Measurements from ENCODE around the gene ZBTB8B.
"Not testable (repeated sequence)": the region's sequence is repeated elsewhere in the genome, so short reads cannot be mapped to it uniquely, and the experiment has no call there.

The ZBTB8B gene

DNA sequence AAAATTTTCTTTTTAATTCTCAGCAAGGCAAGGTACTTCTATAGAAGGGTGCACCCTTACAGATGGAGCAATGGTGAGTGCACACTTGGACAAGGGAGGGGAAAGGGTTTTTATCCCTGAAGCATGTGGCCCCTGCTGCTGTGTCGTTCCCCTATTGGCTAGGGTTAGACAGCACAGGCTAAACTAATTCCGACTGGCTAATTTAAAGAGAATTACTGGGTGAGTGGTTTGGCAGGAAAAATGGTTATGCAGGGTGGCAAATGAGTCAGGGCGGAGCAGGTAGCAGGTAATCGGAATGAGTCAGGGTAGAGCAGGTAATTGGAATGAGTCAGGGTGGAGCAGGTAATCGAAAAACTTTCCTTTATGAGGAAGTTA, 15.4 kb upstream of the ZBTB8B start:
- not testable (repeated sequence) for DNase-seq; H3K4me1 Mint-ChIP-seq (ENCODE audit: low read depth in 2 of 2); H3K4me3 Mint-ChIP-seq; H3K9me3 Mint-ChIP-seq; H3K36me3 Mint-ChIP-seq (ENCODE audit: insufficient read depth); ATAC-seq (replicated peaks); H3K27ac Mint-ChIP-seq
- H3K27me3 Mint-ChIP-seq: peaks cover 30 to 53% of the 10 kb centered on the region in 2 donors

DNA sequence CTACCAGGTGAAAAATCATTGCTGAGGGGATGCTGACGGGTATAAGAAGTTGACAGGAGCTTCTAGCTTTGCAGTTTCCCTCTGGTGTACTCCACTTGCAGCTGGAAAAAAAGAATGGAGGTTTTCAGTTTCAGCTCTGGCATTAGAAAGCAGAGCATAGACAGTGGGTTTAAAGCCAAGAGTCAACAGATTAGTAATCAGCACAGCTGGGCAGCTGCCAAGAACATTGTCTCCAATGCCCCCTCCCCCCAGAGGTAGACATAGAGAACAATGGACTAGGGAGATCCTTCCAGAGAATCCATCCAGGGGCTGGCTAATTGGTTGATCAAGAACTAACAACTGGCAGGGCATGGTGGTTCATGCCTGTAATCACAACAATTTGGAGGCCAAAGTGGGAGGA, 10.1 kb upstream of the ZBTB8B start:
- peaks cover 3% of the 10 kb centered on the region for H3K36me3 Mint-ChIP-seq (ENCODE audit: insufficient read depth)
- no peak overlapping the region for H3K27ac Mint-ChIP-seq
- ATAC-seq (replicated peaks): no peak
- H3K4me3 Mint-ChIP-seq: no peak overlapping the region
- peaks cover 23 to 38% of the 10 kb centered on the region in 2 donors for H3K27me3 Mint-ChIP-seq
- no peaks in the 10 kb centered on the region for H3K4me1 Mint-ChIP-seq (ENCODE audit: low read depth in 2 of 2)
- DNase-seq: no peak
- H3K9me3 Mint-ChIP-seq: peaks cover 6 to 14% of the 10 kb centered on the region in 2 donors

- no peak for ATAC-seq (replicated peaks)
- Mint-ChIP-seq H3K4me3 (no peak overlapping the region), H3K4me1 (ENCODE audit: low read depth in 2 of 2) (no peaks in the 10 kb centered on the region), H3K27ac (no peak overlapping the region), H3K36me3 (ENCODE audit: insufficient read depth) (peaks cover 3% of the 10 kb centered on the region), H3K9me3 (peaks cover 6 to 12% of the 10 kb centered on the region in 2 donors), H3K27me3 (peaks cover 17 to 27% of the 10 kb centered on the region in 2 donors)
- no peak for DNase-seq
These were observed 8.9 kb upstream of the ZBTB8B start for GRCh38 chr1:32455958-32456357.

DNA sequence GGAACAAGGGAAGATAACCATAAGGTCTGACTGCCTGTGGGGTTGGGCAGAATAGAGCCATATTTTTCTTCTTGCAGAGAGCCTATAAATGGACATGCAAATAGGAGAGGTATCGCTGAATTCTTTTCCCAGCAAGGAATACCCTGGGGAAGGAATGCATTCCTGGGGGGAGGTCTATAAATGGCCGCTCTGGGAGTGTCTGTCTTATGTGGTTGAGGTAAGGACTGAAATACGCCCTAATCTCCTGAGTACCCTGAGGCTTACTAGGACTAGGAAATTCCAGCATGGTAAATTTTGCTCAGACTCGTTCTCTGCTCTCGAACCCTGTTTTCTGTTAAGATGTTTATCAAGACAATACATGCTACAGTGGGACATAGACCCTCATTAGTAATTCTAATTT, 6.1 kb upstream of the ZBTB8B start:
- H3K4me1 Mint-ChIP-seq (ENCODE audit: low read depth in 2 of 2); H3K36me3 Mint-ChIP-seq (ENCODE audit: insufficient read depth); ATAC-seq (replicated peaks): not testable (repeated sequence)

GRCh38 chr1:32462977-32463376, 1.9 kb upstream of the ZBTB8B start:
- peaks cover 13 to 14% of the 10 kb centered on the region in 2 donors for H3K4me1 Mint-ChIP-seq (ENCODE audit: low read depth in 2 of 2)

More for the DNA sequence above, 6.1 kb upstream of the ZBTB8B start:
- H3K27ac Mint-ChIP-seq, H3K4me3 Mint-ChIP-seq, DNase-seq: not testable (repeated sequence)
- peaks cover 32 to 45% of the 10 kb centered on the region in 2 donors for H3K27me3 Mint-ChIP-seq
- H3K9me3 Mint-ChIP-seq: peaks cover 6 to 12% of the 10 kb centered on the region in 2 donors

GRCh38 chr1:32464191-32464715, 619 bp upstream of the ZBTB8B start:
- Mint-ChIP-seq H3K36me3 (ENCODE audit: insufficient read depth) (peaks cover 2% of the 10 kb centered on the region), H3K9me3 (peaks cover 2 to 3% of the 10 kb centered on the region in 2 donors), H3K4me1 (ENCODE audit: low read depth in 2 of 2) (peaks cover 13 to 14% of the 10 kb centered on the region in 2 donors), H3K27ac (no peak overlapping the region), H3K4me3 (peak overlapping the region; percentile 61 to 73), H3K27me3 (peaks cover 64 to 79% of the 10 kb centered on the region in 2 donors)
- DNase-seq (no peak), ATAC-seq (replicated peaks) (peak; percentile 24)

More at GRCh38 chr1:32462977-32463376, 1.9 kb upstream of the ZBTB8B start:
- Mint-ChIP-seq H3K9me3 (peaks cover 6 to 12% of the 10 kb centered on the region in 2 donors), H3K27me3 (peaks cover 61 to 68% of the 10 kb centered on the region in 2 donors)
- not testable (repeated sequence) for H3K36me3 Mint-ChIP-seq (ENCODE audit: insufficient read depth); DNase-seq; H3K4me3 Mint-ChIP-seq; ATAC-seq (replicated peaks); H3K27ac Mint-ChIP-seq

- Mint-ChIP-seq H3K27me3 (peaks cover 65 to 81% of the 10 kb centered on the region in 2 donors), H3K4me1 (ENCODE audit: low read depth in 2 of 2) (peaks cover 13 to 14% of the 10 kb centered on the region in 2 donors), H3K4me3 (peak overlapping the region; percentile 40 to 73), H3K36me3 (ENCODE audit: insufficient read depth) (no peaks in the 10 kb centered on the region), H3K9me3 (no peaks in the 10 kb centered on the region), H3K27ac (no peak overlapping the region)
- DNase-seq (no peak), ATAC-seq (replicated peaks) (no peak)
These were observed 684 bp downstream of the ZBTB8B start for GRCh38 chr1:32465578-32465933.

DNA sequence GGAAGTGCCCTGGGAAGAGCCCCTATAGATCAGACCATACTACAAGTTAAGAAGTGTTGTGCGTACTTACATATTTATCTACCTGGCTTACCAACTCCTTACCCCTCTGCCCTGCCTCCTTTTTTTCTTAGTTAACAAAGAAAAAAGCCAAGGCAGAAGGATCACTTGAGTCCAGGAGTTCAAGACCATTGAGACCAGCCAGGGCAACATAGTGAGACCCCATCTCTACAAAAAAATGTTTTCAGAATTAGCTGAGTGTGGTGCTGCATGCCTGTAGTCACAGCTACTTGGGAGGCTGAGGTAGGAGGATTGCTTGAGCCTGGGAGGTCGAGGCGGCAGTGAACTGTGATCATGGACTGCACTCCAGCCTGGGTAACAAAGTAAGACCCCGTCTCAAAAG, 1.9 kb downstream of the ZBTB8B start:
- no peak overlapping the region for H3K4me3 Mint-ChIP-seq
- peaks cover 13 to 14% of the 10 kb centered on the region in 2 donors for H3K4me1 Mint-ChIP-seq (ENCODE audit: low read depth in 2 of 2)
- no peak overlapping the region for H3K27ac Mint-ChIP-seq
- DNase-seq: no peak
- H3K27me3 Mint-ChIP-seq: peaks cover 64 to 73% of the 10 kb centered on the region in 2 donors
- ATAC-seq (replicated peaks): no peak
- no peaks in the 10 kb centered on the region for H3K9me3 Mint-ChIP-seq
- H3K36me3 Mint-ChIP-seq (ENCODE audit: insufficient read depth): no peaks in the 10 kb centered on the region

GRCh38 chr1:32468791-32469190, 3.9 kb downstream of the ZBTB8B start:
- no peak for ATAC-seq (replicated peaks)
- H3K4me3 Mint-ChIP-seq: no peak overlapping the region
- H3K4me1 Mint-ChIP-seq (ENCODE audit: low read depth in 2 of 2): peaks cover 13 to 14% of the 10 kb centered on the region in 2 donors
- H3K27me3 Mint-ChIP-seq: peaks cover 54 to 57% of the 10 kb centered on the region in 2 donors
- H3K36me3 Mint-ChIP-seq (ENCODE audit: insufficient read depth): no peaks in the 10 kb centered on the region
- DNase-seq: no peak
- H3K9me3 Mint-ChIP-seq: no peaks in the 10 kb centered on the region
- H3K27ac Mint-ChIP-seq: no peak overlapping the region

DNA sequence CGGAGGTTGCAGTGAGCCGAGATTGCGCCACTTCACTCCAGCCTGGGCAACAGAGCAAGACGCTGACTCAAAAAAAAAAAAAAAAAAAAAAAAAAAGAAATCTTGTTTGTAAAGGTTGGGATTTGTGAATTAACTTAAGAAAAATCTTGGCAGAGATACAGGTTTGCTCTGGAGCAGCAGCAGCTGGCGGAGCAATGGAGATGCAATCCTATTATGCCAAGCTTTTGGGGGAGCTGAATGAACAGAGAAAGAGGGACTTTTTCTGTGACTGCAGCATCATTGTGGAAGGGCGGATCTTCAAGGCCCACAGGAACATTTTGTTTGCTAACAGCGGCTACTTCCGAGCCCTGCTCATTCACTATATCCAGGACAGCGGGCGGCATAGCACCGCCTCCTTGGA, 5.6 kb downstream of the ZBTB8B start:
- DNase-seq (no peak), ATAC-seq (replicated peaks) (no peak)
- Mint-ChIP-seq H3K27me3 (peaks cover 43 to 44% of the 10 kb centered on the region in 2 donors), H3K4me1 (ENCODE audit: low read depth in 2 of 2) (peaks cover 2 to 3% of the 10 kb centered on the region in 2 donors), H3K4me3 (no peak overlapping the region), H3K27ac (no peak overlapping the region), H3K9me3 (no peaks in the 10 kb centered on the region), H3K36me3 (ENCODE audit: insufficient read depth) (no peaks in the 10 kb centered on the region)

DNA sequence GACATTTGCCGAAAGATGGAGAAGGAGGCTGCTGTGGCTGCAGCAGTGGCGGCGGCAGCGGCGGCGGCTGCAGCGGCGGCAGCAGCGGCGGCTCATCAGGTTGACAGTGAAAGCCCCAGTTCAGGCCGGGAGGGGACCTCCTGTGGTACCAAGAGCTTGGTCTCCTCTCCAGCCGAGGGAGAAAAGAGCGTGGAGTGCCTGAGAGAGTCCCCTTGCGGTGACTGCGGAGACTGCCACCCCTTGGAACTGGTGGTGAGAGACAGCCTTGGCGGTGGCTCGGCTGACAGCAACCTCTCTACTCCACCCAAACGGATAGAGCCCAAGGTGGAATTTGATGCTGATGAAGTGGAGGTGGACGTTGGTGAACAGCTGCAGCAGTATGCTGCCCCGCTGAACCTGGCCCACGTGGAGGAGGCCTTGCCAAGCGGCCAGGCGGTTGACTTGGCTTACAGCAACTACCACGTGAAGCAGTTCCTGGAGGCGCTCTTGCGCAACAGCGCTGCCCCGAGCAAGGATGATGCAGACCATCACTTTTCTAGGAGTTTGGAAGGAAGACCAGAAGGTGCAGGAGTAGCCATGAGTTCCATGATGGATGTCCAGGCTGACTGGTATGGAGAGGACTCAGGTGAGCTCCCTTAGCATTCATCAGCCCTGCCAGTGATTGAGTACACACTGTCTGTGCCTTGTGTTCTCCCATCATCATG, 6.3 kb downstream of the ZBTB8B start:
- DNase-seq (no peak), ATAC-seq (replicated peaks) (no peak)
- Mint-ChIP-seq H3K4me3 (no peak overlapping the region), H3K36me3 (ENCODE audit: insufficient read depth) (no peaks in the 10 kb centered on the region), H3K4me1 (ENCODE audit: low read depth in 2 of 2) (no peaks in the 10 kb centered on the region), H3K27me3 (peaks cover 42 to 43% of the 10 kb centered on the region in 2 donors), H3K27ac (no peak overlapping the region), H3K9me3 (no peaks in the 10 kb centered on the region)

DNA sequence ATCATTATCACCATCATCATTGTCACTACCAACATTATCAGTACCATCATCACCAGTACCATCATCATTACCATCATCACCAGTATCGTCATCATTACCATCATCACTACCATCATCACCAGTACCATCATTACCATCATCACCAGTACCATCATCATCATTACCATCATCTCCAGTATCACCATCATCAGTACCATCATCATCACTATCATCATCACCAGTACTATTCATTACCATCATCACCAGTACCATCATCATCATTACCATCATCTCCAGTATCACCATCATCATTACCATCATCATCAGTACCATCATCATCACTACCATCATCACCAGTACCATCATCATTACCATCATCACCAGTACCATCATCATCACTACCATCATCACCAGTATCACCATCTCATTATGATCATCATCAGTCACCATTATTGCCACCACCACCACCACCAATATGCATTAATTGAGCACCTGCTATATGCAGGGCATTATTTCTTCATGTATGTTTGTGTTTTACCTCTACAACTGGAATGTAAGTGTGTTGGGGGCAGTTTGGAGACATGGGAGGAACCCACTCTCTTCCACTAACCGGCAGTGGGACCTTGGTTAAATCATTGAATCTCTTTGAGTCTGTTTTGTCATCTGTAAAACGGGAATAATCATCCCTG, 7.0 kb downstream of the ZBTB8B start:
- no peaks in the 10 kb centered on the region for H3K4me1 Mint-ChIP-seq (ENCODE audit: low read depth in 2 of 2)
- H3K27ac Mint-ChIP-seq: no peak overlapping the region
- peaks cover 39 to 43% of the 10 kb centered on the region in 2 donors for H3K27me3 Mint-ChIP-seq
- no peaks in the 10 kb centered on the region for H3K9me3 Mint-ChIP-seq
- no peak for ATAC-seq (replicated peaks)
- H3K4me3 Mint-ChIP-seq: no peak overlapping the region
- no peak for DNase-seq
- no peaks in the 10 kb centered on the region for H3K36me3 Mint-ChIP-seq (ENCODE audit: insufficient read depth)

DNA sequence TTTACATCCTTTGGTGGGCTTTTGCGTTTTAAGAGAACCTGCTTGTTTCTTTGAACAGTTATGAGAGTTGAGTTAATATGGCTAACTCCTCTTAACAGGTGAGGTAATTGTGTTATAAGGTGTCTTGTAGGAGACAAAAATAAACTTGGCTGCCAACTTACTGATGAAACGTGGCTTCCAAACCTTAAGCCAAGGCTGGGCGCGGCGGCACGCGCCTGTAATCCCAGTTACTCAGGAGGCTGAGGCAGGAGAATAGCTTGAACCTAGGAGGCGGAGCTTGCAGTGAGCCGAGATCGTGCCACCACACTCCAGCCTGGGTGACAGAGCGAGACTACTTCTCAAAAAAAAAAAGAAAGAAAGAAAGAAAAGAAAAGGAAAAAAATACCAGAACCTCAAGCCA, 8.1 kb downstream of the ZBTB8B start:
- not testable (repeated sequence) for ATAC-seq (replicated peaks); H3K36me3 Mint-ChIP-seq (ENCODE audit: insufficient read depth); H3K4me1 Mint-ChIP-seq (ENCODE audit: low read depth in 2 of 2); H3K4me3 Mint-ChIP-seq; H3K27ac Mint-ChIP-seq; DNase-seq; H3K9me3 Mint-ChIP-seq
- H3K27me3 Mint-ChIP-seq: peaks cover 39 to 42% of the 10 kb centered on the region in 2 donors

DNA sequence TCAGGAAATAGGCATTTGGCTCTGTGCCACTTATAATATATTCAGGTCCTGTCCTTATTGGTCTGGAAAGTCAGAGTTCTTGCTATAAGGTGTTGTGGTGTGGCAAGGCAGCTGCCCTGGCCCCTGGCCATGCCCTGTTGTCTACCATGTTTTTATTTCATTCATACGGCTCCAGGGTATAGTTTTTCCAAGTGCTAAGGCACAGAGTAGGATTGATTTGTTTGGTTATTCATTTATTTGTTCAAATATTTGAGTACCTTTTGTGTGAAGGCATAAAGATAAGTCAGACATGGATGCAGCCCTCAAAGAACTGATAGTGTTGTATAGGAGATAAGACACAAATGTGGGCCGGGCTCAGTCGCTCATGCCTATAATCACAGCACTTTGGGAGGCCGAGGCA, 10.1 kb downstream of the ZBTB8B start:
- Mint-ChIP-seq H3K4me1 (ENCODE audit: low read depth in 2 of 2) (no peaks in the 10 kb centered on the region), H3K27ac (no peak overlapping the region), H3K27me3 (peaks cover 29 to 40% of the 10 kb centered on the region in 2 donors), H3K4me3 (no peak overlapping the region), H3K36me3 (ENCODE audit: insufficient read depth) (no peaks in the 10 kb centered on the region), H3K9me3 (no peaks in the 10 kb centered on the region)
- ATAC-seq (replicated peaks): no peak
- DNase-seq: no peak

Measured in effector memory CD8-positive, alpha-beta T cell (primary cell).